HuH-7.5 (cell line): ENCODE measurements around the gene LIM2.
"Not testable (repeated sequence)": the region's sequence is repeated elsewhere in the genome, so short reads cannot be mapped to it uniquely, and the experiment has no call there.

Experiments
- DNase-seq: peaks from one replicate; pipeline ENCODE4 v3.0.0; 2011; ENCODE audit warnings: low spot score

The LIM2 gene

GRCh38 chr19:51387924-51388389 lies at the start of gene LIM2:
Gene LIM2 (minus strand): TSS chr19:51387974. CDS start chr19:51387443, 531 bp downstream.
- no peak for DNase-seq

- no peak for DNase-seq
Observed at GRCh38 chr19:51434456-51434855, 46.7 kb upstream of the LIM2 start.

GRCh38 chr19:51433043-51433442 lies 45.3 kb upstream of the LIM2 start:
- no peak for DNase-seq

GRCh38 chr19:51431124-51431523 lies 43.4 kb upstream of the LIM2 start:
- no peak for DNase-seq

GRCh38 chr19:51430221-51430620 lies 42.4 kb upstream of the LIM2 start:
- DNase-seq = no peak

GRCh38 chr19:51427201-51427600 lies 39.4 kb upstream of the LIM2 start:
- no peak for DNase-seq

- peak; percentile 76 for DNase-seq
Observed at GRCh38 chr19:51422053-51422448, 34.3 kb upstream of the LIM2 start.

- DNase-seq = no peak
Observed at GRCh38 chr19:51421229-51422052, 33.7 kb upstream of the LIM2 start.

GRCh38 chr19:51420511-51420910 lies 32.7 kb upstream of the LIM2 start:
- DNase-seq = not testable (repeated sequence)

GRCh38 chr19:51418707-51419106 lies 30.9 kb upstream of the LIM2 start:
- DNase-seq = no peak

GRCh38 chr19:51417810-51418157 lies 30.0 kb upstream of the LIM2 start:
- DNase-seq = no peak

- no peak for DNase-seq
Observed at GRCh38 chr19:51417107-51417809, 29.5 kb upstream of the LIM2 start, which contains the start of gene SIGLEC10. Gene SIGLEC10 (minus strand): TSS chr19:51417642. CDS start chr19:51417581, 61 bp downstream.

- DNase-seq = not testable (repeated sequence)
Observed at GRCh38 chr19:51416422-51416821, 28.6 kb upstream of the LIM2 start.

GRCh38 chr19:51415187-51415586 lies 27.4 kb upstream of the LIM2 start:
- DNase-seq = no peak

- no peak for DNase-seq
Observed at GRCh38 chr19:51410950-51411748, 23.4 kb upstream of the LIM2 start.

GRCh38 chr19:51407511-51408131 lies 19.8 kb upstream of the LIM2 start:
- peak; percentile 48 for DNase-seq

GRCh38 chr19:51402117-51402516 lies 14.3 kb upstream of the LIM2 start:
- DNase-seq = no peak

- DNase-seq = not testable (repeated sequence)
Observed at GRCh38 chr19:51399936-51400335, 12.2 kb upstream of the LIM2 start.

GRCh38 chr19:51399231-51399630 lies 11.5 kb upstream of the LIM2 start:
- DNase-seq = no peak

GRCh38 chr19:51398096-51398704 lies 10.4 kb upstream of the LIM2 start:
- no peak for DNase-seq

- DNase-seq = not testable (repeated sequence)
Observed at GRCh38 chr19:51397453-51397852, 9.7 kb upstream of the LIM2 start.
